GM12875 (cell line): Measurements from ENCODE around the gene ZC3H6.
A peak's percentile ranks its signal among the peaks of the same experiment; 100 is the strongest.
"Not testable (repeated sequence)": the region's sequence is repeated elsewhere in the genome, so short reads cannot be mapped to it uniquely, and the experiment has no call there.

Experiments used
- H3K4me3 ChIP-seq: one replicate; pipeline ENCODE4 v1.5.1; 2011; ENCODE audit warnings: low read depth, low read length, control low read depth
- TF ChIP-seq, protein P1 (sequence below): IDR thresholded peaks from 2 replicates; pipeline ENCODE4 v1.5.1; 2011; ENCODE audit warnings: low read depth, mild to moderate bottlenecking, control low read depth, inconsistent platforms, low read length, moderate library complexity, borderline replicate concordance; ENCODE audit not compliant: insufficient read depth

ZC3H6 gene

DNA sequence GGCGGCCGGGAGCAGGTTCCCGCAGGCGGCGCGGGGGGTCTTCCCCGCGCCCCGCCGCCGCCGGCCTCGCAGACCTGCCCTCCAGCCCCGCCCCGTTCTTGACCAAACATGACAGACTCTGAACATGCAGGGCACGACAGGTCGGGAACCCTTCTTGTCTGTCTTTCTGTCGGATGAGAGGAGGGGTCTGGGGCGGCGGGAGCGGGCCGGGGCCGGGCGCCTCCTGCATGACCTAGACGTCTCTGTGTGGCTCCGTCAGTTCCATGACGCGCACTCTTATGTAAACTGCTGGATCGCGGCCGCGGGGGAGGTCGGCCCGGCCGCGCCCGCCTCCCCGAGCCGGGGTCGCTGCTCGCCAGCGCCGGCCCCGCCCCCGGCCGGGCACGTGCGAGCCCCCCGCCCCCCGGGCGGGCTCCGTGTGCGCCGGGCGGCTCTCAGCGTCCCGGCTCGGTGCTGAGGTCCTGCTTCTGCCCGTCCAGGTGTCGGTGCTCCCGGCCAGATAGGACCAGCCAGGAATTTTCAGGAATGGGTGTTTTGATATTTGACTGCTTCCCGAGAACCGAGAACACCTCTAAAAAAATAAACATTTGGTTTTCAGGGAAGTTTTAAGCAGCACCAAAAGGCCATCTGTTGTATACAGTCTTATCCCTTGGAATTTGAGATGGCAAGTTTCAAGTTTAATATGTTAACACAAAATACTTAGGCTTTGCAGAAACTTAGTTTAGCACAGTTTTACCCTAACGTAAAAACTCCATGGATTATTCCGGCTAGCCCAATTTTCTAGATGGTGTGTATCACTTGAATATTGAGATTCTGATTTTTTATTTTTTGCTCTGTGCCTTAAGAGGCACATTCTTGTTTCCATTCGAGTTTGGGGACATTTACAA, 733 bp downstream of the ZC3H6 start:
- TF ChIP-seq, protein P1, sequence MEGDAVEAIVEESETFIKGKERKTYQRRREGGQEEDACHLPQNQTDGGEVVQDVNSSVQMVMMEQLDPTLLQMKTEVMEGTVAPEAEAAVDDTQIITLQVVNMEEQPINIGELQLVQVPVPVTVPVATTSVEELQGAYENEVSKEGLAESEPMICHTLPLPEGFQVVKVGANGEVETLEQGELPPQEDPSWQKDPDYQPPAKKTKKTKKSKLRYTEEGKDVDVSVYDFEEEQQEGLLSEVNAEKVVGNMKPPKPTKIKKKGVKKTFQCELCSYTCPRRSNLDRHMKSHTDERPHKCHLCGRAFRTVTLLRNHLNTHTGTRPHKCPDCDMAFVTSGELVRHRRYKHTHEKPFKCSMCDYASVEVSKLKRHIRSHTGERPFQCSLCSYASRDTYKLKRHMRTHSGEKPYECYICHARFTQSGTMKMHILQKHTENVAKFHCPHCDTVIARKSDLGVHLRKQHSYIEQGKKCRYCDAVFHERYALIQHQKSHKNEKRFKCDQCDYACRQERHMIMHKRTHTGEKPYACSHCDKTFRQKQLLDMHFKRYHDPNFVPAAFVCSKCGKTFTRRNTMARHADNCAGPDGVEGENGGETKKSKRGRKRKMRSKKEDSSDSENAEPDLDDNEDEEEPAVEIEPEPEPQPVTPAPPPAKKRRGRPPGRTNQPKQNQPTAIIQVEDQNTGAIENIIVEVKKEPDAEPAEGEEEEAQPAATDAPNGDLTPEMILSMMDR = no peak
- peak overlapping the region; percentile 73 for H3K4me3 ChIP-seq

DNA sequence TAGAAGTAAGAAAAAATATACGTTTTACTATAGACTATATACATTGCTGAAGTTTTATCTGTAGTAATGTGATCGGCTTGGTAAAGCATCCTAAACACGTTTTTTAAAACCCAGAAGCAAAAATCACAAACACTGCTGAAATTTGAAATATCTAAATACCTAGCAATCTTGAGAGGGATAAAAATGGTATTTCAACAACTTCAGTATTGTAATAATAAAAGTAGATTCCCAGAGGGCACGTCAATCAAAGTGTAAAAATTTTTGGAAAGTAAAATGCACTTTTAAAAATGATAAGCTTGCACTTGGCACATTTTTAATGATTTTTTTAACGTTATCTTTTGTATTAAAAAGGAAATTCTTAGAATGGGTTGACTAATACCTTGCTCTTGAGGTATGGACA, 1.6 kb downstream of the ZC3H6 start:
- TF ChIP-seq, protein P1 = no peak
- H3K4me3 ChIP-seq = no peak overlapping the region

DNA sequence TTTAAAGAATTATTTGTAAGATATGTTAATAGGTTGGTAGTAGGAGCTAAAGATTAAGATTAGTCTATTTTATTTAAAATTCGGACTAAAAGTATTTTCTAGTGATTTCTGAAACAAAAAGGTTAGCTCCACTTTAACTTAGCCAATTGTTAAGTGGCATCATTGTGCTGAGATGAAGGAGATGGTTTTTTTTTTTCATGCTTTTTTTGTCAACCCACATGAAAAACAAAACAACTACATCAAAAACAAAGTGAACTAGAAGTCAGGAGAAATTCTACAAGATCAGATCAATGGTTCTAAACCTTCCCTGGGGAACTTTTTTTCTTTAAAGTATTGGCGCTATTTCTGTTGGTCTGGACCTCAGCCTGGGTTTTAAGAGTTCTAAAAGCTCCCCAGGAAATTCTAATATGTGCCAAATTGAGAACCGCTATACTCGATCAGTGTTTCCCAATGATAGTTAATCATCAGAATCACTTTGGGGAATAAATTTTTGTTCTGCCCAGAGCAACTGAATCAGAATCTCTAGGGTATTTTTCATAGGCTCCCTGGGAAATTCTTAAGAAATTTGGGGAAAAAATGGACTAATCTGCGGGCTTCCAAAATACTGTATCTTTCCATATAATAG, 2.3 kb downstream of the ZC3H6 start:
- TF ChIP-seq, protein P1 = no peak
- no peak overlapping the region for H3K4me3 ChIP-seq

DNA sequence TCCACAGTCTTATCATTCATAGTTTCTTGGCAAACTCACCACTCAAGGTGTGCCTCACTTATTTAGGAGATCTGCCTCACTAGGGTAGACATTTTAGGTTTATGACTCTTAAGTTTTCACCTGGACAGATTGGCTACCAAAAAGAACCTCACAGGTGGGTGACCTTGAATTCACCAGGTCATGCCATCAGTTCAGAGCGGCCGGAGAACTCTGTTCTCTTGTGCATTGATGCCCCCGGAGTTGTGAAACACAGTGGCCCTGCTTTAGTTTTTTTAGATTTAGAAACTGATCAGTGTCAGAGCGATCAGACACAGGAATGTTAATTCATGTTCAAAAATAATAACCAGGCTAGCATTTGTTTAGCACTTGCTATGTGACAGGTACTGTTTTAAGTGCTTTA, 6.7 kb downstream of the ZC3H6 start:
- H3K4me3 ChIP-seq = not testable (repeated sequence)

DNA sequence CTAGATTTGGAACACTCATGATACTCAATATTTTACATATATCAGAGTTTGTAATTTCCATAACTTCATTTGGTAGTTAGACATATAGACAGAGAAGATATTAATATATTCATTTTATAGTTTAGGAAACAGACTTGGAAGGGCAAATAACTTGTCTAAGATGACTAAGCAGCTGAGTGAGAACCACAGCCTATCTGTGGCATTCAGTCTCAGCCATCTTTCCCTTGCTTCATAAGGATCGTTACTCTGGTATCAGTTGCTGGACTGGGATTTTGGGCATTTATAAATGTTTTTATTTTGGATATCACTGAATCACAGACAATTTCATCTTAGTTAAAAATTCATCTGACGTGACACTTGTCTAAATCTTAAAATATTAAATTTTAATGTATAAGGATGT, 8.1 kb downstream of the ZC3H6 start:
- H3K4me3 ChIP-seq = not testable (repeated sequence)

DNA sequence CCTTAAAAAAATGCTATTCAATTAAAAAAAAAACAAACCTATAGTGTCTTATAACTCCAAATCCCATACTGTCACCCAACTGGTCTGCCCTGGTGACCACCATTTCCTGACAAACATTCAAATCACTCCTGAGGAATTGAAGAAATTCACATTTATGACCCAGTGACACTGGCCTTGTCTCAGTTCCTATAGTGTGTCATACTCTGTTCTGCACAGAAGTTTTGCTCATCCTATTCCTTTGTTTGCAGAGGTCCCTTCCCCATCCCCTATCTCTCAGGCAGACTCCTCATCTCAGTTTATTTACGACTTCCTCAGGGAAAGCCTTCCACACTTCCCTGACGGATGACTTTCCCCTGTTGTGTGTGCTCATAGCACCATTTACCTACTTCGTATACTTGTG, 14.7 kb downstream of the ZC3H6 start:
- TF ChIP-seq, protein P1 = no peak
- H3K4me3 ChIP-seq = no peak overlapping the region

DNA sequence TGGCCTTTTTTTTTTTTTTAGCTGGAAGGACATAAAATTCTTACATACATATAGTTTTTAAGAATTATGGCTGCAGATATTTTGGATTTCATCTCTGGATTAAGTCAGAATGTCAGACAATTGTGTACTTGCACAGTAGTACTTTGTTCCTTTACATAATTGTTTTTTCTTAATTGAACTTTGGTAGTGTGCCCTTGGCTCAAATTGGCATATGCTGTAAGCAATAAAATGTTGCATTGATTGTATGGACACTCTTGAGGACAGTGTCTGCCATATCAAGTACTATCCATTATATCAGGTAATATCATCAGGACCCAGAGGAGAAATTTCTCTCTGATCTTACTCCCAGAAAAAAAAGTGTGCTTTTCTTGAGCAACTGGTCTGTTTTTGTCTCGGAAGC, 15.3 kb downstream of the ZC3H6 start:
- H3K4me3 ChIP-seq = no peak overlapping the region
- TF ChIP-seq, protein P1 = no peak
